Measurements from ENCODE around the gene CEP43. TPM values are rescaled to one million over a fixed set of nuclear protein-coding genes. Genes with fewer than 3 reads are reported as not detected.
A peak's percentile ranks its signal among the peaks of the same experiment; 100 is the strongest.
"Not testable (repeated sequence)": the region's sequence is repeated elsewhere in the genome, so short reads cannot be mapped to it uniquely, and the experiment has no call there.

CEP43 gene
- 13.2 TPM for total RNA-seq
- long read RNA-seq, full-length matches to known transcripts, result 30 of 37 reads
- long read RNA-seq, partial matches to known transcripts, result 0 of 37 reads
- long read RNA-seq, other reads (novel, unspliced or antisense), result 7 of 37 reads

DNA sequence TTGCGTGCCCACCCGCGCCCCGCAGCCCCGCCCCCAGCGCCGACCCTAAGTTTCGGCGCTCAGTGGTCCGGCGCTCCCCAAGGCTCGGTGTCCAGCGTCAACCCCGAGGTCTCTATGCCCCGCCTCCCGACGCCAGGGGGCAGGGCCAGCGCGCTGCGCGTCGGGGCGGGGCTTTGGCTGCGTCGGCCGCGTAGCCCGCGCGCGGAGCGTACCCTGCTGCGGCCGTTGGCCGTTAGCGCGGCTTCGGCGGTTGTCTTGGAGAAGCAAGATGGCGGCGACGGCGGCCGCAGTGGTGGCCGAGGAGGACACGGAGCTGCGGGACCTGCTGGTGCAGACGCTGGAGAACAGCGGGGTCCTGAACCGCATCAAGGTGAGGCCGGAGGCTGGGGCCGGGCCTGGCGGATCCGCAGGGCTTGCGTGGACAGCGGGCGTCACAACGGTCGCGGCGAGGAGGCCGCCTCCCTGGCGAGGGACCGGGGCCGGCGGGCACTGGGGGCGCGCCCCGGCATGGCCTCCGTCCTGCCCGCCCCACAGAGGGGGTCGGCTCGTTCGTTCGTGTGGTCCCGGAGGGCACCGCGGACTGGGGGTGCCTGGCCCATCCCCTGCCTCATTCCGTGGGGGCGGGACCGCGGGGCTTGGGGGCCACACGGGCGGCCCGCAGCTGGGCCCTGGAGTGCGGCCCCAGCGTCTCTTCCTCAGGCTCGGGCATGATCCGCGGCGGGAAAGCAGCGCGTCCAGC, at the start of gene CEP43:
Gene CEP43 (plus strand): TSS at position 253 of the 739 bp plus-strand sequence. CDS start 16 bp downstream, at position 269.
- ATAC-seq (ENCODE audit: poor library complexity), result peak; percentile 99
- DNase-seq, result peak; percentile 96
- intact Hi-C loops (cut with DNase I), result loop anchor here (5.0 kb wide), 1 partner anchor 148 kb away; no protein-coding TSS in a partner anchor

DNA sequence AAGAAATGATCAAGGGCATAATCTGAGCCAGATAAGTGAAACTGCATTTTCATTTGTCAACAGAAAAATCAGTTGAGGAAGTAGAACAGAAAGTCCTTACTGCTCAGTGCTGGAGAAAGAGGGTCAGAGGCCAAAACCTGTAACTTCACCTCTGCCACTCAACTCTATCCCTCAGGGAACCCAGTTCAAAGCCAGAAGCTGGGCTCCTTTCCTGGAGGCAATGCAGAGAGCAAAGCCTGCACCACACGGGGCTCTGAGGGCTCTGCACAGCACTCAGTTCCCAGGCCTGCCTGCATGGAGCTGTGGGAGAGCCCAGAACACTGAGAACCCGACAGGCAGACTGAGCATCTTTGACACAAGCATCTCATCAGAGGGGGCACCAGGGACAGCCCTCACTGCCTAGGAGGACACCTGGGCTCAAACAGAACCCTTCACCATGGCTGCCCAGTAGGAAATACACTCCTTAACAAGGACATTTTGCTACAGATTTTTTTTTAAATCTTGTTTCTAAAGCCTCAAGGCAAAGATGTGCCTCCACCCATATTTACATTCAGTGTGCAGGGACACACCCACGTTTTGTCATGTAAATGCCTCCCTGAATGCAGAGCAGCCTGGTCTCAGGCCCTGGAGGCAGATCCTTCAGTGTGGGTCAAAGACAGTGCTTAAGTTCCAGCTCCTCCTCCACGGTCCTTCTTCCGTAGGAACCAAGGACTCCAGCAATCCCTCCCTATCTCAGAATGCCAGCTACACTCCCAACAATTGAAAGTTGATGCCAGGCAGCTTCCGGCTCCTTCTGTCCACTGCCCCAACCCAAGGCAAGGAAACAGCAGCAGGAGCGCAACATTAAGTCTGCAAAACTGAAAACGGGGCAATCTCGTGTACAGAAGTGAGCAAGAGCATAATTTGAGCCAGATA, 49.4 kb upstream of the CEP43 start:
- peak; percentile 24 for ATAC-seq (ENCODE audit: poor library complexity)

GRCh38 chr6:166950443-166950821, 48.8 kb upstream of the CEP43 start:
- no peak for DNase-seq
- peak; percentile 56 for ATAC-seq (ENCODE audit: poor library complexity)
- intact Hi-C loops (cut with DNase I), result no loop called here

More for the DNA sequence above, 49.4 kb upstream of the CEP43 start:
- intact Hi-C loops (cut with DNase I), result no loop called here
- no peak for DNase-seq

- DNase-seq (peak; percentile 84), ATAC-seq (ENCODE audit: poor library complexity) (peak; percentile 26)
- intact Hi-C loops (cut with DNase I), result not testable (repeated sequence)
Measured at GRCh38 chr6:166950892-166951669, 48.1 kb upstream of the CEP43 start.

DNA sequence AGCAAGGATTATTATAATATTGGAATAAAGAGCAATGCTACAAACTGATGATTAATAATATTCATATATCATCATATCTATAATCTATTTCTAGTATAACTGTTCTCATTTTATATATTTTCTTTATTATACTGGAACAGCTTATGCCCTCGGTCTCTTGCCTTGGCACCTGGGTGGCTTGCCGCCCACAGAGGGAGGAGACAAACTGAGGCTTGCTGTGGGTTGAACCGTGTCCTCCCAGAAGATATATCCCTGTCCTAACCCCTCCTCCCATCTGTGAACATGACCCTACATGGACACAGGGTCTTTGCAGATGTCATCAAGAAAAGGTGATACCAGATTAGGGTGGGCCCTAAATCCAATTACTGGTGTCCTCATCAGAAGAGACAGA, 47.5 kb upstream of the CEP43 start:
- intact Hi-C loops (cut with DNase I), result no loop called here
- DNase-seq (no peak), ATAC-seq (ENCODE audit: poor library complexity) (no peak)

GRCh38 chr6:166952121-166952520, 47.1 kb upstream of the CEP43 start:
- intact Hi-C loops (cut with DNase I), result no loop called here
- no peak for DNase-seq
- no peak for ATAC-seq (ENCODE audit: poor library complexity)

- ATAC-seq (ENCODE audit: poor library complexity) (no peak), DNase-seq (no peak)
- intact Hi-C loops (cut with DNase I), result no loop called here
Measured at GRCh38 chr6:166952567-166953486, 46.4 kb upstream of the CEP43 start.

DNA sequence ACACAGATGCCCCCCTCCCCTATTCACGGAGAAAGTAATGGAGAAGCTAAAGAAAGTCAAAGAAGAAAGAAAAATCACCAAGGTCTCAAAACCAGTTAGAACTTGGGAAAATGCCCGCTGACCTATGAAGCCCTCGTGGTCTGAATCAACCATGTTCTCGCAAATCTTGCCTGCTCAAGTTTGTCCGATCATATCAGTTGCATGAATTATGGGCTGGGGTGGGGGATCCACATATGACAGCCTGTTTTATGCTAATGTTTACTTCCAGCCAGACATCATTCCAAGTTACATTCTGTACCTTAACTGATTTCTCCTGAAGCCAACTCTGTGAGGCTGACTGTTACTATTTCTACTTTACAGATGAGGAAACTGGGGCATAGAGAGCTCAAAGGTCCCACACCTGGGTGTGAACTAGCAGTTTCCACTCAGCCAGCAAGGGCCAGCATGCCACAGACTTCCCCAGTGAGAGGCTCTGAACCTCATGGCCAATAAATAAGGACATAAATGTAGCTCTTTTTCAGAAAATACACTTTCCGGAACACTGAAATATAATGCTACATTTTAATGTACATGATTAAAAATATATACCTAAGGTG, 45.0 kb upstream of the CEP43 start:
- intact Hi-C loops (cut with DNase I), result no loop called here
- ATAC-seq (ENCODE audit: poor library complexity), result no peak
- no peak for DNase-seq

GRCh38 chr6:166955121-166955864, 43.9 kb upstream of the CEP43 start:
- intact Hi-C loops (cut with DNase I), result no loop called here
- ATAC-seq (ENCODE audit: poor library complexity) (no peak), DNase-seq (peak; percentile 76)

DNA sequence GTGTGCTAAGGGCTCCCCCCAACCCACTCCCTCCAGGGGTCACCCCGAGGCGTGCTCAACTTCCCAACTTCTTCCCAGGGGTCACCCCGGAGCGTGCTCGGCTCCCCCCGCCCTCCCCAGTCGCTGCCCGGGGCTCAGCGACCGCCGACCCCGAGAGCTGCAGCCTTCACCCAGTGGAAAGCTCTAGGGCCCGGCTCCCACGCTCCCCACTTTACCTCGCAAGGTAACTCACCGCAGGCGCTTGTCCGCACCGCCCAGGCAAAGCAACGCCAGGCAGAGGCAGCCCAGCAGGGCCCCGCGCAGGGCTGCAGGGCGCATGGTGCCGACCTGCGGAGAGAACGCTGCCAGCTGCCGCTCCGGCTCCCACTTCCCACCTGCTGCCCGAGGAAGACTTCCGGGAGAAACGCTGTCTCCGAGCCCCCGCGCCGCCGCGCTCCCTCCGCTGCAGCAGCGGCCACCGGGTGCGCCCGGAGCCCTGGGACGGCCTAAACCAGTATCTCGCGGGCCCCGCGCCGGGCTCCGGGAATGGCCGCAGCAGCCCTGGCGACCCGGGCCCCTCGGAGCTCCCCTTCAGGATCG, 43.2 kb upstream of the CEP43 start:
- ATAC-seq (ENCODE audit: poor library complexity) (peak; percentile 46), DNase-seq (no peak)
- intact Hi-C loops (cut with DNase I), result no loop called here

DNA sequence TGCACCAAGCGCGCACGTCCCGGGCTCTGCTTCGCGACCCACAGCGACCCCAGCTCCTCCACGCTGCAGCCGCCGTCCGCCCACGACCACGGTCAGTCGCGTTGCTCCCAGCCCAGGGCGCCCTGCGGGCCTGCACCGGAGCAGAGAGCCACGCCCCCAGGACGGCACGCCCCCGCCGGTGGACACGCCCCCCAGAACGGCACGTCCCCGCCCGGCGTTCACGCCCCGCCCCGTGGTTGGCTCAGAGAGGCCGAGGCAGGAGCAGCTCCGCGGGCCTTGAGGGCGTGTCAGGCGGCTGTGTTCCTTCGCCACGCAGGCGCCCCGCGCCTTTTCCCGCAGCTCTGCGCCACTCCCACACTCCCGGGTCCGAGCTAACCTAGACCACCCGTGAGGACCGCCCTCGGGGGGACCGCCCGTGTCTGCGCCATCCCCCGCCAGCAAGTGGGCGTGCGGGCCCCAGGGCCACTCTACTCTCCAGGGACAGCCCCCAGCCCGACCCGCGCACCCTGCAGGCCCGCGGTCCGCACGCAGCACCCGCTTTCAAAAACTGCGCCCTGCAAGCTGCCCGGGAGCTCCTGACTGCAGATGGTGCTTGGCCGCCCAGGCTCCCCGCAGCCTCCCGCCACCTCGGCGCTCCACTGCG, 42.6 kb upstream of the CEP43 start, which contains the start of gene RNASET2:
Gene RNASET2 (minus strand): TSS at position 107 of the 643 bp plus-strand sequence. CDS start 368 bp downstream, outside the sequence.
- DNase-seq (peak; percentile 99), ATAC-seq (ENCODE audit: poor library complexity) (peak; percentile 99)
- intact Hi-C loops (cut with DNase I), result no loop called here

GRCh38 chr6:166957087-166957804, 42.0 kb upstream of the CEP43 start:
- peak; percentile 77 for DNase-seq
- peak; percentile 62 for ATAC-seq (ENCODE audit: poor library complexity)
- intact Hi-C loops (cut with DNase I), result no loop called here

GRCh38 chr6:166957805-166958076, 41.5 kb upstream of the CEP43 start:
- no peak for DNase-seq
- intact Hi-C loops (cut with DNase I), result no loop called here
- ATAC-seq (ENCODE audit: poor library complexity), result no peak

GRCh38 chr6:166958926-166959861, 40.0 kb upstream of the CEP43 start:
- no peak for ATAC-seq (ENCODE audit: poor library complexity)
- DNase-seq, result no peak
- intact Hi-C loops (cut with DNase I), result no loop called here
